Amniotic epithelial cell (primary cell): ENCODE measurements around the gene RGS2.

ENCODE experiments used
- DNase-seq: peaks from one replicate; pipeline ENCODE4 v3.0.0-alpha.2; 2010; ENCODE audit warnings: low read depth

The RGS2 gene

GRCh38 chr1:192830595-192831246 is 21.9 kb downstream of the RGS2 start:
- peak; percentile 24 for DNase-seq

GRCh38 chr1:192831706-192832355 is 23.0 kb downstream of the RGS2 start:
- DNase-seq = peak; percentile 90

- DNase-seq = no peak
These were observed 23.7 kb downstream of the RGS2 start for GRCh38 chr1:192832492-192832891.

- no peak for DNase-seq
These were observed 26.3 kb downstream of the RGS2 start for GRCh38 chr1:192835116-192835515.

- DNase-seq = no peak
These were observed 30.6 kb downstream of the RGS2 start for GRCh38 chr1:192839162-192840066.

GRCh38 chr1:192844360-192844759 is 35.5 kb downstream of the RGS2 start:
- no peak for DNase-seq

GRCh38 chr1:192846950-192847349 is 38.1 kb downstream of the RGS2 start:
- no peak for DNase-seq

GRCh38 chr1:192849011-192849410 is 40.2 kb downstream of the RGS2 start:
- no peak for DNase-seq

- no peak for DNase-seq
These were observed 40.6 kb downstream of the RGS2 start for GRCh38 chr1:192849442-192849841.

GRCh38 chr1:192852001-192852947 is 43.4 kb downstream of the RGS2 start:
- DNase-seq = no peak

GRCh38 chr1:192858456-192858855 is 49.6 kb downstream of the RGS2 start:
- DNase-seq = no peak

GRCh38 chr1:192859808-192860207 is 51.0 kb downstream of the RGS2 start:
- no peak for DNase-seq

GRCh38 chr1:192860478-192861185 is 51.8 kb downstream of the RGS2 start:
- DNase-seq = no peak

GRCh38 chr1:192861860-192862259 is 53.0 kb downstream of the RGS2 start:
- DNase-seq = no peak
